Loucy (cell line): ENCODE results near the gene MTFR1L.

Experiments used
- H2AFZ ChIP-seq: fragments of 200-600 bp; sonication (generic); 2 replicates; pipeline ENCODE4 v1.6.0; 2016; ENCODE audit warnings: antibody characterized with exemption, mild to moderate bottlenecking, low read length, moderate library complexity
- H3F3A ChIP-seq: fragments of 200-600 bp; 2 replicates; pipeline ENCODE4 v1.6.0; 2016; ENCODE audit warnings: antibody characterized with exemption, low read depth, mild to moderate bottlenecking
- H3K27me3 ChIP-seq: fragments of 200-600 bp; sonication (generic); 2 replicates; pipeline ENCODE4 v1.6.1; 2014; ENCODE audit warnings: low read length, mild to moderate bottlenecking; ENCODE audit not compliant: insufficient read depth, poor library complexity, severe bottlenecking
- H3K36me3 ChIP-seq: fragments of 200-600 bp; sonication (generic); 2 replicates; pipeline ENCODE4 v1.6.1; 2016; ENCODE audit warnings: low read length; ENCODE audit not compliant: insufficient read depth
- H3K4me1 ChIP-seq: fragments of 200-600 bp; sonication (generic); 2 replicates; pipeline ENCODE4 v1.5.1; 2014; ENCODE audit warnings: low read length, mild to moderate bottlenecking; ENCODE audit not compliant: insufficient read depth, poor library complexity, severe bottlenecking
- H3K4me2 ChIP-seq: fragments of 200-600 bp; sonication (generic); 2 replicates; pipeline ENCODE4 v1.6.0; 2014; ENCODE audit warnings: antibody characterized with exemption, low read length, low read depth, mild to moderate bottlenecking; ENCODE audit not compliant: poor library complexity, severe bottlenecking
- H3K4me3 ChIP-seq: fragments of 200-600 bp; sonication (generic); 2 replicates; pipeline ENCODE4 v1.5.1; 2014; ENCODE audit warnings: low read length, mild to moderate bottlenecking, mixed read lengths; ENCODE audit not compliant: poor library complexity, severe bottlenecking
- H3K79me2 ChIP-seq: fragments of 200-600 bp; sonication (generic); 2 replicates; pipeline ENCODE4 v1.6.1; 2014; ENCODE audit warnings: low read length; ENCODE audit not compliant: insufficient read depth
- H3K9ac ChIP-seq: fragments of 200-600 bp; sonication (generic); 2 replicates; pipeline ENCODE4 v1.6.0; 2014; ENCODE audit warnings: mild to moderate bottlenecking, low read depth, low read length, moderate library complexity; ENCODE audit not compliant: poor library complexity, severe bottlenecking
- H3K9me2 ChIP-seq: fragments of 200-600 bp; sonication (generic); replicated peaks from 2 replicates; pipeline ENCODE4 v1.6.1; 2016; ENCODE audit warnings: low read depth, low read length, mixed read lengths
- H3K9me3 ChIP-seq: fragments of 200-600 bp; sonication (generic); 2 replicates; pipeline ENCODE4 v1.6.1; 2014; ENCODE audit warnings: mild to moderate bottlenecking, antibody characterized with exemption, low read length, low read depth; ENCODE audit not compliant: insufficient read depth
- H4K20me1 ChIP-seq: fragments of 200-600 bp; sonication (generic); 2 replicates; pipeline ENCODE4 v1.6.0; 2014; ENCODE audit warnings: antibody characterized with exemption, low read length, mild to moderate bottlenecking; ENCODE audit not compliant: insufficient read depth, poor library complexity, severe bottlenecking
- CTCF ChIP-seq: fragments of 200-600 bp; sonication (generic); conservative IDR thresholded peaks from 2 replicates; pipeline ENCODE4 v1.5.1; 2014; ENCODE audit warnings: mild to moderate bottlenecking, antibody characterized with exemption, low read length
- EZH2phosphoT487 ChIP-seq: fragments of 200-600 bp; IDR thresholded peaks from 2 replicates; pipeline ENCODE4 v1.6.1; 2018; ENCODE audit warnings: antibody characterized with exemption, mild to moderate bottlenecking, moderate library complexity, borderline replicate concordance

Gene MTFR1L

GRCh38 chr1:25803368-25803767 lies 16.4 kb upstream of the MTFR1L start:
- Histone ChIP-seq H3K4me3 (no peak overlapping the region), H3K36me3 (no peaks in the 10 kb centered on the region), H3F3A (no peaks in the 10 kb centered on the region), H3K4me2 (no peak overlapping the region), H3K27me3 (peaks cover 11% of the 10 kb centered on the region), H3K9ac (no peak overlapping the region), H4K20me1 (no peaks in the 10 kb centered on the region), H3K79me2 (no peaks in the 10 kb centered on the region), H2AFZ (no peak overlapping the region), H3K9me2 (no peaks in the 10 kb centered on the region), H3K9me3 (no peaks in the 10 kb centered on the region), H3K4me1 (no peaks in the 10 kb centered on the region)
- no peak for TF ChIP-seq EZH2phosphoT487
- no peak for TF ChIP-seq CTCF

GRCh38 chr1:25804244-25804963 lies 15.3 kb upstream of the MTFR1L start:
- no peaks in the 10 kb centered on the region for H3F3A ChIP-seq
- H2AFZ ChIP-seq = no peak overlapping the region
- H3K79me2 ChIP-seq = no peaks in the 10 kb centered on the region
- H3K9me3 ChIP-seq = no peaks in the 10 kb centered on the region
- TF ChIP-seq EZH2phosphoT487 = no peak
- 0 out of 2 replicates have a peak, but pooled peaks have one; percentile 10 for TF ChIP-seq CTCF
- H3K9ac ChIP-seq = no peak overlapping the region
- H3K36me3 ChIP-seq = no peaks in the 10 kb centered on the region
- peaks cover 11% of the 10 kb centered on the region for H3K27me3 ChIP-seq
- H3K4me3 ChIP-seq = no peak overlapping the region
- H3K9me2 ChIP-seq = no peaks in the 10 kb centered on the region
- no peaks in the 10 kb centered on the region for H4K20me1 ChIP-seq
- H3K4me1 ChIP-seq = no peaks in the 10 kb centered on the region
- no peak overlapping the region for H3K4me2 ChIP-seq

GRCh38 chr1:25804964-25805862 lies 14.5 kb upstream of the MTFR1L start:
- Histone ChIP-seq H3K36me3 (no peaks in the 10 kb centered on the region), H3F3A (no peaks in the 10 kb centered on the region)

More at GRCh38 chr1:25804964-25805862, 14.5 kb upstream of the MTFR1L start:
- no peak overlapping the region for H2AFZ ChIP-seq
- H3K4me2 ChIP-seq = no peak overlapping the region
- H4K20me1 ChIP-seq = no peaks in the 10 kb centered on the region
- no peaks in the 10 kb centered on the region for H3K4me1 ChIP-seq
- TF ChIP-seq EZH2phosphoT487 = no peak
- TF ChIP-seq CTCF = no peak
- no peaks in the 10 kb centered on the region for H3K79me2 ChIP-seq
- peaks cover 11% of the 10 kb centered on the region for H3K27me3 ChIP-seq
- H3K4me3 ChIP-seq = no peak overlapping the region
- no peak overlapping the region for H3K9ac ChIP-seq
- no peaks in the 10 kb centered on the region for H3K9me3 ChIP-seq
- H3K9me2 ChIP-seq = no peaks in the 10 kb centered on the region
